IMR-90 (cell line): ENCODE results near the gene CYP2D6. TPM values are rescaled to one million over a fixed set of nuclear protein-coding genes. Genes with fewer than 3 reads are reported as not detected.

Experiments
- ATAC-seq: fragments of 200-7000 bp; cut with Tn5 transposase; 2 replicates; pipeline ENCODE4 v1.9.1; 2020; ENCODE audit warnings: low read depth, mild to moderate bottlenecking, moderate library complexity
- BruUV-seq: library from RNA; stranded (reverse); fragments of 400-500 nt; replicated peaks from 2 replicates; lab custom pipeline; 2021; lab: Mats Ljungman, UMichigan
- CTCF ChIA-PET: fragments of 300-600 bp; formaldehyde crosslinking; extraction: SDS; loops from one replicate; lab custom pipeline; 2021; ENCODE audit warnings: antibody characterized with exemption; lab: Yijun Ruan, JAX
- POLR2A ChIA-PET: fragments of 300-600 bp; sonication (Branson Sonifier 250); formaldehyde crosslinking; loops from one replicate; lab custom pipeline; 2022; ENCODE audit warnings: antibody characterized with exemption; ENCODE audit not compliant: unreplicated experiment; lab: Charles Lee
- DNase-seq: peaks from one replicate; pipeline ENCODE4 v3.0.0; 2013
- H2AFZ ChIP-seq: replicated peaks from 2 replicates; pipeline ENCODE3; 2013; ENCODE audit warnings: low read length, mild to moderate bottlenecking; ENCODE audit not compliant: poor library complexity
- H2AK5ac ChIP-seq: 2 replicates; pipeline ENCODE4 v1.6.1; 2013; ENCODE audit warnings: low read depth, low read length, inconsistent platforms
- H2AK9ac ChIP-seq: replicated peaks from 2 replicates; pipeline ENCODE3; 2013; ENCODE audit warnings: mild to moderate bottlenecking, low read depth, low read length, moderate library complexity; ENCODE audit not compliant: poor library complexity
- H2BK120ac ChIP-seq: 2 replicates; pipeline ENCODE4 v1.6.1; 2013; ENCODE audit warnings: low read depth, low read length, inconsistent platforms
- H2BK15ac ChIP-seq: 3 replicates; pipeline ENCODE4 v1.6.1; 2013; ENCODE audit warnings: low read depth, low read length, inconsistent platforms
- H2BK20ac ChIP-seq: 2 replicates; pipeline ENCODE4 v1.6.1; 2013; ENCODE audit warnings: low read depth, mild to moderate bottlenecking, inconsistent platforms, low read length, moderate library complexity
- H2BK5ac ChIP-seq: 2 replicates; pipeline ENCODE4 v1.6.1; 2013; ENCODE audit warnings: mild to moderate bottlenecking, low read depth, low read length, inconsistent platforms; ENCODE audit not compliant: poor library complexity, severe bottlenecking
- H3K14ac ChIP-seq: replicated peaks from 2 replicates; pipeline ENCODE4 v1.6.1; 2013; ENCODE audit warnings: low read depth, low read length, inconsistent platforms
- H3K18ac ChIP-seq: 2 replicates; pipeline ENCODE4 v1.6.1; 2013; ENCODE audit warnings: low read depth, low read length, control low read depth
- H3K23ac ChIP-seq: 2 replicates; pipeline ENCODE4 v1.6.1; 2013; ENCODE audit warnings: low read depth, low read length, inconsistent platforms
- H3K27ac ChIP-seq: 2 replicates; pipeline ENCODE4 v1.5.1; 2013; ENCODE audit warnings: mild to moderate bottlenecking, control low read depth, low read length; ENCODE audit not compliant: insufficient read depth
- H3K27me3 ChIP-seq: 2 replicates; pipeline ENCODE4 v1.6.1; 2013; ENCODE audit warnings: low read length; ENCODE audit not compliant: control insufficient read depth, insufficient read depth
- H3K36me3 ChIP-seq: 2 replicates; pipeline ENCODE4 v1.6.1; 2013; ENCODE audit warnings: low read length, mixed read lengths; ENCODE audit not compliant: control insufficient read depth, insufficient read depth
- H3K4ac ChIP-seq: 2 replicates; pipeline ENCODE4 v1.6.1; 2013; ENCODE audit warnings: low read depth, low read length, inconsistent platforms
- H3K4me1 ChIP-seq: 2 replicates; pipeline ENCODE4 v1.6.1; 2013; ENCODE audit warnings: low read length, mixed read lengths; ENCODE audit not compliant: control insufficient read depth, insufficient read depth
- H3K4me2 ChIP-seq: 2 replicates; pipeline ENCODE4 v1.6.1; 2013; ENCODE audit warnings: low read depth, mild to moderate bottlenecking, control low read depth, low read length, moderate library complexity
- H3K4me3 ChIP-seq: 2 replicates; pipeline ENCODE4 v1.5.1; 2013; ENCODE audit warnings: low read depth, mild to moderate bottlenecking, control low read depth, low read length, moderate library complexity; ENCODE audit not compliant: insufficient read depth
- H3K56ac ChIP-seq: 2 replicates; pipeline ENCODE4 v1.6.1; 2013; ENCODE audit warnings: low read length, inconsistent platforms; ENCODE audit not compliant: insufficient read depth; ENCODE audit errors: extremely low read depth
- H3K79me1 ChIP-seq, 2 experiments: 2 replicates each; pipeline ENCODE4 v1.6.1; 2013; ENCODE audit warnings: low read length in 2 of 2, inconsistent platforms in 1 of 2, low read depth in 1 of 2
- H3K9ac ChIP-seq: 2 replicates; pipeline ENCODE4 v1.6.1; 2013; ENCODE audit warnings: low read depth, low read length, control low read depth
- H3K9me1 ChIP-seq: 2 replicates; pipeline ENCODE4 v1.6.1; 2013; ENCODE audit warnings: low read length, inconsistent platforms; ENCODE audit not compliant: insufficient read depth
- H3K9me3 ChIP-seq: 2 replicates; pipeline ENCODE4 v1.6.1; 2013; ENCODE audit warnings: low read length; ENCODE audit not compliant: control insufficient read depth, insufficient read depth
- H4K20me1 ChIP-seq: 2 replicates; pipeline ENCODE4 v1.6.1; 2013; ENCODE audit warnings: low read length, inconsistent platforms; ENCODE audit not compliant: insufficient read depth
- H4K5ac ChIP-seq: 2 replicates; pipeline ENCODE4 v1.6.1; 2013; ENCODE audit warnings: mild to moderate bottlenecking, low read depth, low read length, control low read depth
- H4K8ac ChIP-seq, 2 experiments: 2 replicates each; pipeline ENCODE4 v1.6.1; 2013; ENCODE audit warnings: low read depth in 2 of 2, low read length in 2 of 2, control low read depth in 1 of 2, inconsistent platforms in 1 of 2
- H4K91ac ChIP-seq: 2 replicates; pipeline ENCODE4 v1.6.1; 2013; ENCODE audit warnings: low read depth, low read length, inconsistent platforms; ENCODE audit not compliant: insufficient read depth
- CEBPB ChIP-seq: IDR thresholded peaks from 2 replicates; pipeline ENCODE4 v1.6.1; 2012; ENCODE audit warnings: low read depth, low read length, improper control_type of control experiment
- CHD1 ChIP-seq: IDR thresholded peaks from 2 replicates; pipeline ENCODE4 v1.6.1; 2012; ENCODE audit warnings: low read depth, low read length, improper control_type of control experiment
- CTCF ChIP-seq: conservative IDR thresholded peaks from 2 replicates; pipeline ENCODE4 v1.5.1; 2012; ENCODE audit warnings: mild to moderate bottlenecking, low read depth, low read length, improper control_type of control experiment
- ELK1 ChIP-seq: fragments of 150-350 bp; IDR thresholded peaks from 2 replicates; pipeline ENCODE4 v1.6.1; 2016; ENCODE audit warnings: low read depth, mild to moderate bottlenecking, low read length, moderate library complexity, borderline replicate concordance
- FOS ChIP-seq: fragments of 150-350 bp; IDR thresholded peaks from 2 replicates; pipeline ENCODE4 v1.6.1; 2016; ENCODE audit warnings: low read depth, low read length
- MAFK ChIP-seq: IDR thresholded peaks from 2 replicates; pipeline ENCODE4 v1.6.1; 2012; ENCODE audit warnings: low read depth, low read length, improper control_type of control experiment
- MAZ ChIP-seq: IDR thresholded peaks from 2 replicates; pipeline ENCODE4 v1.6.1; 2012; ENCODE audit warnings: low read depth, mild to moderate bottlenecking, low read length, improper control_type of control experiment, moderate library complexity, borderline replicate concordance
- MXI1 ChIP-seq: IDR thresholded peaks from 2 replicates; pipeline ENCODE4 v1.6.1; 2012; ENCODE audit warnings: low read depth, mild to moderate bottlenecking, low read length, moderate library complexity, borderline replicate concordance
- NFE2L2 ChIP-seq: fragments of 150-350 bp; IDR thresholded peaks from 2 replicates; pipeline ENCODE4 v1.6.1; 2016; ENCODE audit warnings: low read depth, mild to moderate bottlenecking, low read length
- POLR2A ChIP-seq: IDR thresholded peaks from 2 replicates; pipeline ENCODE4 v1.6.1; 2012; ENCODE audit warnings: mild to moderate bottlenecking, low read depth, low read length
- RCOR1 ChIP-seq: IDR thresholded peaks from 2 replicates; pipeline ENCODE4 v1.6.1; 2012; ENCODE audit warnings: mild to moderate bottlenecking, low read length, improper control_type of control experiment; ENCODE audit not compliant: insufficient replicate concordance
- RFX5 ChIP-seq: IDR thresholded peaks from 2 replicates; pipeline ENCODE4 v1.8.0; 2012; ENCODE audit warnings: low read depth, mild to moderate bottlenecking, low read length, moderate library complexity
- USF2 ChIP-seq: fragments of 150-350 bp; IDR thresholded peaks from 2 replicates; pipeline ENCODE4 v1.6.1; 2017; ENCODE audit warnings: mild to moderate bottlenecking, antibody characterized with exemption, low read length, low read depth
- WGBS, 2 experiments: methylation state at CpG; one replicate each; pipeline versions ENCODE4 v1.1.5 to v1.1.7; 2013; ENCODE audit warnings: missing lambda C conversion rate in 2 of 2; ENCODE audit not compliant: insufficient read length in 1 of 2; ENCODE audit errors: extremely low coverage in 2 of 2; 5-methylcytosine and 5-hydroxymethylcytosine counted together
- dilution Hi-C: fragments of 300-500 bp; cut with HindIII; formaldehyde crosslinking; loops from one replicate; pipeline ENCODE4 v1.14.3; 2018; ENCODE audit warnings: low sequenced_read_pairs; ENCODE audit not compliant: unreplicated experiment
- in situ Hi-C: fragments of 300-500 bp; cut with MboI; formaldehyde crosslinking; loops from 3 replicates; pipeline ENCODE4 v1.14.3; 2019; ENCODE audit warnings: low sequenced_read_pairs, inconsistent platforms, mixed read lengths
- intact Hi-C: fragments of 100-400 bp; cut with micrococcal nuclease; formaldehyde crosslinking; loops from 2 replicates; pipeline ENCODE4 v1.10.0; 2022
- polyA plus RNA-seq, 3 experiments: library from polyadenylated mRNA; depleted of rRNA; stranded (reverse); fragments of >200 nt; gene quantifications; 2 replicates each; pipeline ENCODE4 v1.2.3, GENCODE V29; 2012; ENCODE audit warnings: low replicate concordance in 1 of 3
- total RNA-seq: library from RNA; depleted of rRNA; stranded (reverse); fragments of >200 nt; gene quantifications from 2 replicates; pipeline ENCODE4 v1.2.3, GENCODE V29; 2012

CYP2D6 gene
- total and polyA plus RNA-seq, 2 of the 4 experiments (the other 2 are of a cell fraction): under 0.01 to 0.24 TPM

GRCh38 chr22:42176255-42176915, 45.8 kb upstream of the CYP2D6 start:
- CTCF ChIA-PET: no interaction called here

More at GRCh38 chr22:42176255-42176915, 45.8 kb upstream of the CYP2D6 start:
- no peak overlapping the region for H3K14ac ChIP-seq
- no peak overlapping the region for H2BK20ac ChIP-seq
- H3K4me3 ChIP-seq: no peak overlapping the region
- WGBS, 2 experiments: 100% methylated on average over 3 of the region's 10 CpGs; no CpG with 5 or more reads in 1 of the 2 experiments
- H4K91ac ChIP-seq: no peak overlapping the region
- no peak overlapping the region for H3K27ac ChIP-seq
- BruUV-seq: no TSS peak
- peaks cover 61% of the 10 kb centered on the region for H4K20me1 ChIP-seq
- H3K18ac ChIP-seq: no peak overlapping the region
- POLR2A ChIA-PET: no interaction called here
- intact Hi-C loops: no loop called here
- no peak overlapping the region for H3K23ac ChIP-seq
- no peak overlapping the region for H3K4me2 ChIP-seq
- H2AK5ac ChIP-seq: no peak overlapping the region
- TF ChIP-seq CTCF: no peak
- no peak for TF ChIP-seq CHD1
- no peak for TF ChIP-seq NFE2L2
- TF ChIP-seq MAZ: no peak
- TF ChIP-seq POLR2A: no peak
- no peak for TF ChIP-seq ELK1
- no peak for TF ChIP-seq RCOR1
- no peak for TF ChIP-seq FOS
- no peak for TF ChIP-seq MAFK
- TF ChIP-seq USF2: no peak
- TF ChIP-seq MXI1: no peak
- no peak for TF ChIP-seq CEBPB
- TF ChIP-seq RFX5: no peak
- in situ Hi-C loops: no loop called here
- DNase-seq: no peak
- peaks cover 12% of the 10 kb centered on the region for H3K4me1 ChIP-seq
- peaks cover 8% of the 10 kb centered on the region for H3K36me3 ChIP-seq
- no peaks in the 10 kb centered on the region for H3K27me3 ChIP-seq
- H2AFZ ChIP-seq: no peak overlapping the region
- H3K9me1 ChIP-seq: peaks cover 22% of the 10 kb centered on the region
- H3K9me3 ChIP-seq: no peaks in the 10 kb centered on the region
- H3K4ac ChIP-seq: no peak overlapping the region
- H4K5ac ChIP-seq: no peak overlapping the region
- H2AK9ac ChIP-seq: no peak overlapping the region
- dilution Hi-C loops: no loop called here
- H3K56ac ChIP-seq: no peak overlapping the region
- no peak overlapping the region for H3K9ac ChIP-seq
- no peak overlapping the region for H4K8ac ChIP-seq
- peaks cover 23 to 60% of the 10 kb centered on the region in 2 experiments for H3K79me1 ChIP-seq
- no peak overlapping the region for H2BK120ac ChIP-seq
- no peak for ATAC-seq
- no peak overlapping the region for H2BK5ac ChIP-seq
- no peak overlapping the region for H2BK15ac ChIP-seq
